ENCODE results near the gene IL15.

- TF ChIP-seq MAFK (IDR thresholded peaks at IDR 0.05; ENCODE audit: partially characterized antibody): no peak
- TF ChIP-seq, protein P1, sequence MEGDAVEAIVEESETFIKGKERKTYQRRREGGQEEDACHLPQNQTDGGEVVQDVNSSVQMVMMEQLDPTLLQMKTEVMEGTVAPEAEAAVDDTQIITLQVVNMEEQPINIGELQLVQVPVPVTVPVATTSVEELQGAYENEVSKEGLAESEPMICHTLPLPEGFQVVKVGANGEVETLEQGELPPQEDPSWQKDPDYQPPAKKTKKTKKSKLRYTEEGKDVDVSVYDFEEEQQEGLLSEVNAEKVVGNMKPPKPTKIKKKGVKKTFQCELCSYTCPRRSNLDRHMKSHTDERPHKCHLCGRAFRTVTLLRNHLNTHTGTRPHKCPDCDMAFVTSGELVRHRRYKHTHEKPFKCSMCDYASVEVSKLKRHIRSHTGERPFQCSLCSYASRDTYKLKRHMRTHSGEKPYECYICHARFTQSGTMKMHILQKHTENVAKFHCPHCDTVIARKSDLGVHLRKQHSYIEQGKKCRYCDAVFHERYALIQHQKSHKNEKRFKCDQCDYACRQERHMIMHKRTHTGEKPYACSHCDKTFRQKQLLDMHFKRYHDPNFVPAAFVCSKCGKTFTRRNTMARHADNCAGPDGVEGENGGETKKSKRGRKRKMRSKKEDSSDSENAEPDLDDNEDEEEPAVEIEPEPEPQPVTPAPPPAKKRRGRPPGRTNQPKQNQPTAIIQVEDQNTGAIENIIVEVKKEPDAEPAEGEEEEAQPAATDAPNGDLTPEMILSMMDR (IDR thresholded peaks at IDR 0.05): no peak
- no peak for TF ChIP-seq PBX3 (IDR thresholded peaks at IDR 0.05)
- no peak for TF ChIP-seq POLR2A (IDR thresholded peaks at IDR 0.05; ENCODE audit: low read length)
- TF ChIP-seq EP300 (IDR thresholded peaks at IDR 0.05): no peak
- no peak for TF ChIP-seq RNF2 (IDR thresholded peaks at IDR 0.05; ENCODE audit: borderline replicate concordance, low read depth)
- no peak for TF ChIP-seq JUNB (IDR thresholded peaks at IDR 0.05)
- no peak for TF ChIP-seq BCL3 (IDR thresholded peaks at IDR 0.05)
- TF ChIP-seq MAX (IDR thresholded peaks at IDR 0.05): no peak
- TF ChIP-seq CBX2 (IDR thresholded peaks at IDR 0.05; ENCODE audit: borderline replicate concordance, low read depth): no peak
These were observed 9.4 kb downstream of the IL15 start for GRCh38 chr4:141645611-141646340.

Data from A549 (cell line).